Upper lobe of right lung (tissue), 1 donor: ENCODE results near the gene MTARC1. TPM values are rescaled to one million over a fixed set of nuclear protein-coding genes. Genes with fewer than 3 reads are reported as not detected.

ENCODE experiments used
- ATAC-seq: fragments of 200-7000 bp; cut with Tn5 transposase; one replicate; pipeline ENCODE4 v1.9.1; 2020; ENCODE audit warnings: mild to moderate bottlenecking, moderate library complexity
- DNase-seq: peaks from one replicate; pipeline ENCODE4 v3.0.0-alpha.2; 2020
- H3K27ac ChIP-seq: fragments of 200-600 bp; one replicate; pipeline ENCODE4 v1.8.0; 2022
- H3K27me3 ChIP-seq: fragments of 200-600 bp; one replicate; pipeline ENCODE4 v1.8.0; 2022; ENCODE audit warnings: mild to moderate bottlenecking
- H3K36me3 ChIP-seq: fragments of 200-600 bp; one replicate; pipeline ENCODE4 v1.8.0; 2022
- H3K4me1 ChIP-seq: fragments of 200-600 bp; one replicate; pipeline ENCODE4 v1.8.0; 2022
- H3K4me3 ChIP-seq: fragments of 200-600 bp; one replicate; pipeline ENCODE4 v1.8.0; 2022; ENCODE audit warnings: mild to moderate bottlenecking
- H3K9me3 ChIP-seq: fragments of 200-600 bp; one replicate; pipeline ENCODE4 v1.8.0; 2022
- intact Hi-C: fragments of 100-400 bp; cut with DNase I; formaldehyde crosslinking; loops from one replicate; pipeline ENCODE4 v1.11.0; 2022
- total RNA-seq: library from RNA; stranded (reverse); fragmentation: NEBNext Ultra II Directional; extraction: Animal tissue kit (Norgen Biotek cat#: 25700); gene quantifications from one replicate; pipeline ENCODE4 v1.2.1, GENCODE V29; 2021
- TF ChIP-seq, protein P1 (sequence below): fragments of 200-600 bp; IDR thresholded peaks from one replicate; pipeline ENCODE4 v1.8.0; 2022; ENCODE audit warnings: antibody characterized with exemption
- donor health status: DM: no; HTN: yes; CAD: no; lungs with severe emphysema.

The MTARC1 gene
- total RNA-seq, 1 donor from 2014 or later: 25.2 TPM

DNA sequence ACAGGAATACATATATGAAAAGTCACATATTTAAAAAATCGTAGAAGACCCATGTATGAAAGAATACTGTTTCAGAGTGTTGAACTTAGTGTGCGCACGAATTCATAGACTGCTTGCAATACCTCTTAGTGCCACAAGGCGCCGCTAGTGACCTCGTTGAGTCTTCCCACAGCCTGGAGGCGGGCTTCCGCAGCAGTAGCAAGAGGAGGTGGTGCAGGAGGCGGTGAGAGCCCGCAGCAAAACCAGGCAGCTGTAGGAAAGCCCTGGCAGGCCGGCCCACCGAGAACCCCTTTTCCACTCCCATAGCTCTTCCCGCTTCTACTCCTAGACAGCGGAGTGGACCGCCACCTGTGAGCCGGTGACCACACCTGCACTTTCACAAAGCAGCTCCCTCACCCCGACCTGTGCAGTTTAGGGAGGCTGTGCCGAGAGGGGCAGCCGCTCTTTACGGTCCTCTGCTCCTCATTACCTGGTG is 23.5 kb downstream of the MTARC1 start:
- no peaks in the 10 kb centered on the region for H3K36me3 ChIP-seq
- TF ChIP-seq, protein P1, sequence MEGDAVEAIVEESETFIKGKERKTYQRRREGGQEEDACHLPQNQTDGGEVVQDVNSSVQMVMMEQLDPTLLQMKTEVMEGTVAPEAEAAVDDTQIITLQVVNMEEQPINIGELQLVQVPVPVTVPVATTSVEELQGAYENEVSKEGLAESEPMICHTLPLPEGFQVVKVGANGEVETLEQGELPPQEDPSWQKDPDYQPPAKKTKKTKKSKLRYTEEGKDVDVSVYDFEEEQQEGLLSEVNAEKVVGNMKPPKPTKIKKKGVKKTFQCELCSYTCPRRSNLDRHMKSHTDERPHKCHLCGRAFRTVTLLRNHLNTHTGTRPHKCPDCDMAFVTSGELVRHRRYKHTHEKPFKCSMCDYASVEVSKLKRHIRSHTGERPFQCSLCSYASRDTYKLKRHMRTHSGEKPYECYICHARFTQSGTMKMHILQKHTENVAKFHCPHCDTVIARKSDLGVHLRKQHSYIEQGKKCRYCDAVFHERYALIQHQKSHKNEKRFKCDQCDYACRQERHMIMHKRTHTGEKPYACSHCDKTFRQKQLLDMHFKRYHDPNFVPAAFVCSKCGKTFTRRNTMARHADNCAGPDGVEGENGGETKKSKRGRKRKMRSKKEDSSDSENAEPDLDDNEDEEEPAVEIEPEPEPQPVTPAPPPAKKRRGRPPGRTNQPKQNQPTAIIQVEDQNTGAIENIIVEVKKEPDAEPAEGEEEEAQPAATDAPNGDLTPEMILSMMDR: peak; percentile 96
- peak overlapping the region; percentile 23 for H3K4me3 ChIP-seq
- peaks cover 6% of the 10 kb centered on the region for H3K4me1 ChIP-seq
- no peak overlapping the region for H3K27ac ChIP-seq
- H3K27me3 ChIP-seq: no peaks in the 10 kb centered on the region
- peak; percentile 97 for ATAC-seq
- intact Hi-C loops: no loop called here
- no peaks in the 10 kb centered on the region for H3K9me3 ChIP-seq
- DNase-seq: peak; percentile 87

DNA sequence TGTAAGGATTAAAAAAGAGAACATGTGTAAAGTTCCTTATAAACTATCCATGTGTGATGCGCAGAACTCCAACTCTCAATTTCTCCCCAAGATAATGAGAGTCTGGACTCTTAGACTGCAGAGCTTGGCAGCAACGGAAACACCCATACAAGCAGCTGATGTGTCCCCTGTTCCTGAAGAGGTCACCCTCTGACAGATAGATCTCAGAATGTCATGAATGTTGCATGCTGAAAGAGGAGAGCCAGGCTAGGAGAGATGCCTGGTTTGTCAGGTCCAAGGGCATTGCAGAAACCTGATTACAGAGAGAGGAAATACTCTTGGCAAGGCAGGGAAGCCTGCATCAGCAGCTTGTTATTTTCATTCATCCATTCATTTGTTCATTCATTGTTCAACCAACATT is 24.2 kb downstream of the MTARC1 start:
- intact Hi-C loops: no loop called here
- Histone ChIP-seq H3K27ac (no peak overlapping the region), H3K9me3 (no peaks in the 10 kb centered on the region), H3K4me3 (no peak overlapping the region), H3K4me1 (peaks cover 6% of the 10 kb centered on the region), H3K27me3 (no peaks in the 10 kb centered on the region), H3K36me3 (no peaks in the 10 kb centered on the region)
- no peak for ATAC-seq
- TF ChIP-seq, protein P1: no peak
- no peak for DNase-seq

DNA sequence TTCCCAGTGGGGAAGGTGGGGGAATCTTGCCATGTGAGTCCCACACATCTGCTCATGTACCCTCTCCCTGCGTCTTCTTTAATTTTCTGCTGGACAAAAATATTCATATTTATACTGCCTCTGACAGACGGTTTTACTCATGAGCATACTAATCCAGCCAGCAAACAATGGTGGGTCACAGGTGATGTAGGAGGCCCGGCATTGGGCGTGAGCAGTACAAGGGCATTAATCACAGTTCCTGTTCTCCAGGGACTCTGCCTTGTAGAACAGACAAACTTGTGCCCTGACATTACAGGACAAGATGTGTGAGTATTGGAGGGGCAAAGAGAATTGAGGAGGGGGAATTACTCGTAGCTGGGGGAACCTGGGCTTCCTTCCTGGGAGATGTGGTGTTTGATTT is 25.0 kb downstream of the MTARC1 start:
- H3K9me3 ChIP-seq: no peaks in the 10 kb centered on the region
- H3K27ac ChIP-seq: no peak overlapping the region
- H3K4me3 ChIP-seq: no peak overlapping the region
- intact Hi-C loops: no loop called here
- peaks cover 6% of the 10 kb centered on the region for H3K4me1 ChIP-seq
- ATAC-seq (no peak), DNase-seq (no peak)
- TF ChIP-seq, protein P1: no peak
- H3K36me3 ChIP-seq: no peaks in the 10 kb centered on the region
- no peaks in the 10 kb centered on the region for H3K27me3 ChIP-seq

- no peak overlapping the region for H3K4me3 ChIP-seq
- H3K27ac ChIP-seq: no peak overlapping the region
- ATAC-seq: no peak
- H3K36me3 ChIP-seq: no peaks in the 10 kb centered on the region
- intact Hi-C loops: no loop called here
- TF ChIP-seq, protein P1: no peak
- H3K9me3 ChIP-seq: no peaks in the 10 kb centered on the region
- DNase-seq: no peak
- no peaks in the 10 kb centered on the region for H3K27me3 ChIP-seq
- H3K4me1 ChIP-seq: peaks cover 6% of the 10 kb centered on the region
Measured at GRCh38 chr1:220812308-220812707, 25.6 kb downstream of the MTARC1 start.

DNA sequence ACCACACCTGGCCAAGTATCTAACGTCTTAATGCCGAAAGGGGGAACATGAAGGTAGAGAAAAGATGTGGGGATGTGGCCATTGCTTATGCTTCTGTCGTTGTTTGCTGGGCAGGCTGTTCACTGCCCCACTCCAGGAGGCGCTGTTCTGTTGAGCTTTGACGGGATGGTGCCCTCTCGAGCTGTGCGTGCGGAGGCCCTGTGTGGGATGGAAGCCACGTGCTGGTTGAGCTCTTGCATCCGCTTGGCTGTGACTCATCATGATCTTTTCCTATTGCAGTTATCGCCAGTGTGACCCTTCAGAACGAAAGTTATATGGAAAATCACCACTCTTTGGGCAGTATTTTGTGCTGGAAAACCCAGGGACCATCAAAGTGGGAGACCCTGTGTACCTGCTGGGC is 26.3 kb downstream of the MTARC1 start:
- peaks cover 6% of the 10 kb centered on the region for H3K4me1 ChIP-seq
- H3K27ac ChIP-seq: no peak overlapping the region
- no peaks in the 10 kb centered on the region for H3K9me3 ChIP-seq
- no peaks in the 10 kb centered on the region for H3K27me3 ChIP-seq
- DNase-seq: no peak
- H3K36me3 ChIP-seq: no peaks in the 10 kb centered on the region
- H3K4me3 ChIP-seq: no peak overlapping the region
- TF ChIP-seq, protein P1: no peak
- no peak for ATAC-seq
- intact Hi-C loops: no loop called here

DNA sequence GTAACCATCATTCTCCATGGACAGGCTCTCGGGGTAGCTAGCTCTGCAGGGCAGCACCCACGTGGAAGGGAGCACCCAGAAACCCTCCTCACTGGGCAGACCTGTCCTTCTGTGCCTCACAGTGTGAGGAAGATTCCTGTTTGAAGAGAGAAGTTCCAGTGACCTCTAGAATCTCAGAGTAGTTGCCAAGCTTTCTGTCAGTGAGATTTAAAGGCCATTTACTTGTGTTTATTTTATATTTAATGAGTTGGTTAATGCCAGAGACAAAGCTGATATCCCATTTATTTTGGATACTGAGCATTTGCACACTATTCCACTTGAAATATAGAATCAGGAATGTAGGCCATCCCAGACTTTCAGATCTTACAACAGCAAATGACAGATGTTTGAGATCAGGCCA is 28.7 kb downstream of the MTARC1 start:
- ATAC-seq: no peak
- no peak overlapping the region for H3K4me3 ChIP-seq
- TF ChIP-seq, protein P1: no peak
- no peaks in the 10 kb centered on the region for H3K9me3 ChIP-seq
- DNase-seq: no peak
- no peak overlapping the region for H3K27ac ChIP-seq
- H3K27me3 ChIP-seq: no peaks in the 10 kb centered on the region
- H3K36me3 ChIP-seq: no peaks in the 10 kb centered on the region
- peaks cover 7% of the 10 kb centered on the region for H3K4me1 ChIP-seq
- intact Hi-C loops: no loop called here
